ENCODE results near the gene CREBZF. TPM values are rescaled to one million over a fixed set of nuclear protein-coding genes. Genes with fewer than 3 reads are reported as not detected.

Gene CREBZF, protein sequence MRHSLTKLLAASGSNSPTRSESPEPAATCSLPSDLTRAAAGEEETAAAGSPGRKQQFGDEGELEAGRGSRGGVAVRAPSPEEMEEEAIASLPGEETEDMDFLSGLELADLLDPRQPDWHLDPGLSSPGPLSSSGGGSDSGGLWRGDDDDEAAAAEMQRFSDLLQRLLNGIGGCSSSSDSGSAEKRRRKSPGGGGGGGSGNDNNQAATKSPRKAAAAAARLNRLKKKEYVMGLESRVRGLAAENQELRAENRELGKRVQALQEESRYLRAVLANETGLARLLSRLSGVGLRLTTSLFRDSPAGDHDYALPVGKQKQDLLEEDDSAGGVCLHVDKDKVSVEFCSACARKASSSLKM
- total RNA-seq (ENCODE audit: low replicate concordance), result 26.3 and 30.7 TPM in 2 replicates

DNA sequence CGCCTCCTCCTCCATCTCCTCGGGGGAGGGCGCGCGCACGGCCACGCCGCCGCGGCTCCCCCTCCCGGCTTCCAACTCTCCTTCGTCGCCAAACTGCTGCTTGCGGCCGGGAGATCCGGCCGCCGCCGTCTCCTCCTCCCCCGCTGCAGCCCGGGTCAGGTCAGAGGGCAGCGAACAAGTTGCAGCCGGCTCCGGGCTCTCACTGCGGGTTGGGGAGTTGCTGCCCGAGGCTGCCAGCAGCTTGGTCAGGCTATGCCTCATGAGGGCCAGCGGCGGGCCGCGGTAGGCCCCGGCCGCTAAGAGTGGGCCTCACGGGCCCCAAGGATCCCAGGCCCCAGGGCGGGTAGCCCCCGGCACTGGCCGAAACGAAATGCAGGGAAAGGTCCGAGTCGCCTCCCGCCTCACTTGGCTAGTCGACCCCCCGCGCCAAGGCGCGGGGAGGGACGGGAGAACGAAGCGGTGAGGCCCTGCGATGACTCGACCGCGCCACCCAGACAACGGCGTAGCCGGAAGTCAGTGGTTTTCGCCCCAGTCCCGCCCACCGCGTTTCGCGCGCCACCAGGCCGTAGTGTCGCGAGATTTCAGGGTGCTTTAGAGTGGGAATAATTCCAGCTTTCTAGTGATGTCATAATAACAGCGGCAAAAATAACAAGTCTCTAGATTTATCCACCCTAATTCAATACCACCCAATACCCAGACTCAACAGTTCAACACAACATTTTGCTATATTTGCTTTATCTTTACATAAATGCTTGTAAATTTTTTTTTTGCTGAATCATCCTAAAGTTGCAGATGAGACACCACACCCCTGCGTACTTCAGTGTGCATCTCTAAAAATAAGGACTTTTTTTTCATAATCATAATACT, at the start of gene CREBZF:
Gene CREBZF, minus strand, starts transcription at position 515 of the 867 bp plus-strand sequence. Its CDS starts 254 bp downstream, at position 261.

DNA sequence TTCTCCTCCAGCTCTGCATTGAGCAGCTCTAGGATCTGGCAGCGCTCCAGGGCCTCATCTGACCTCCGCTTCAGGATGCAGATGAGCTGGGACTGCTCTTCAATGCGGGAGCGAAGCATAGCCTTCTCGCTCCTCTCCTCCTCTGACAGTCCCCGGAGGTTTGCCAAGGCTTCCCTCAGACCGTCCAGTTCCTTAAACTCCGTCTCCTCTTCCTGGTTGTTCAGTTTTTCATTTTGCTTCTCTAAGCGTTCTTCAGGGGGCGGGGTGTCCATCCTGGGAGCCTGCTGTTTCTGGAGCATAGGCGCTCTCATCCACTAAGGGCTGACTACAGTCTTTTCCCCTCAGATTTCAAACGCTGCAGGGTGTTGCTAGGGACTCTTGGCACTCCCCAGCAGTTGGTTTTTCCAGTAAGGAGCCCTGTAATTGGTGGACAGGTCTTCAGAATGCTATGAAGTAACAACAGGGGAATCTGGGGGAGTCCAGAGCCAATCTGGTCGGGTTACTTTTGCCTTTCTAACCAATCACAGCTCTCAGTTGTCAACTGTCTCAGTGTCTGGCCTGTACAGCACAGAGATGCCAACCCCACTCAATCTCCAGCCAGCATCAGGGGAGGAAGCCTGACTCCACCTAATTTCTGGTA, 21.0 kb upstream of the CREBZF start, which contains the start of gene CCDC89:
Gene CCDC89, minus strand, starts transcription at position 376 of the 640 bp plus-strand sequence. Its CDS starts 65 bp downstream, at position 311.

DNA sequence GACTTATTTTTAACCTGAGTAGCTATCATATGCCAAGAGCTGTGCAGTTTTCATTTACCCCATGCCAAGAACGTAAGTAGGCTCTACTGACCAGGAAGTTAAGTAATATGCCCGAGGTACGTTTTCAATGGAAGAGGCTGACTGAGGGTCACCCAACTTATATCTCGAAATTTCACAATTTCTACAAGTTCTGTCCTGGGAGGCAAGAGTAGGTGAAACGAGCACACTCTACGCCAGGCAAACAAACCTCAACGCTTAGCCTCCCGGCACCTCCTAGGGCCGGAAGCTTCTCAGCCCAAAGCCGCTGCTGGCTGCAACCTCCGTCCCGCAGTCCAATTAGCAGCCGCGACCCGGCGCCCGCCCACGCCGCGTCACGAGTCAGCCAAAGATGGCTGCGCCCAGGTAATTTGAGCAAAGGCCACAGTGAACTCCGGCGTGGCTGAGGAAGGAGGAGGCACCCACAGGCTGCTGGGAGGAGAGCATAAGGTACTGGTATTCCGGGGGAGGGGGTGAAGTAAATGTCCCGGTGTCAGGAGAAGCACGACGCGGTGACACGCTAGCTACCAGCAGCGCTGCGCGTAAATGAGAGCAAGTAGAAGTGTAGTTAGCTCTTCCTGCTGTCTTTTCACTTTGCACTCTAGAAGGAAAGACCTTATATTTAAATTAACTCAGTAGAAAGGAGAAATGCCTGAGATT, 17.2 kb downstream of the CREBZF start, which contains the start of gene TMEM126A:
Gene TMEM126A, plus strand, starts transcription at position 364 of the 696 bp plus-strand sequence. CDS start 2,289 bp downstream, outside the sequence.

DNA sequence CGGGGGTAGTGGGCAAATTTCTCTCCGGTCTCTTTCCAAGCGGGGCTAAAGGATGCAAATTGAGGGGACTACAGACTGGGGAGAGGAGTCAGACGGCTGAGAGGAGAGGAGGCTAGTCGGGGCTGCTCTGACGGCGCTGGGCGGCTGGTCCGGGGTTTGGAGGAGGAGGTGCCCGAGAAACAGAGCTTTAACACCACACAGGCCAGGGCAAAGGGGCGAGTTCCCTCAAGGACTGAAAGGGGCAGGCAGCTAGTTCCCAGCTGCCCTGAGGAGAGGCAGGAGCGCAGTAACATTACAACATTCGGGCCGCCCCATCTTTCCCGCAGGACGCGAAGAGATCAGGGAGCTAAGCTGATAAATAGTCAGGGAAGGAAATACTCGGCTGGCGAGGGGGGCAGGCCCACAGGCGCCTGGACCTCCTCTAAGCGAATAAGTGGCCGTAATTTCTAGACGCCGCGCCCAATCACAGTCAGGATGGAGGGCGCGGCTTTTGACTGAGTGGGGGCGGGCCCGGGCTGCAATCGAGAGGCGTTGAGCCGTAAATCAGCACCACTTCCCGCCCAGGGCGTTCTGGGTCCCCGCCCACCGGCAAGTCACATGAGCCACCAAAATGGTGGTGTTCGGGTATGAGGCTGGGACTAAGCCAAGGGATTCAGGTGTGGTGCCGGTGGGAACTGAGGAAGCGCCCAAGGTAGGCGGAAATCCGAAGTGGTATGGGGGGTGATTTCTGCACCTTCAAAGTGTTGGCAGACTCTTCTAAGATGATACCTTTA, 36.7 kb downstream of the CREBZF start, which contains the start of gene TMEM126B:
Gene TMEM126B, plus strand, starts transcription at position 596 of the 773 bp plus-strand sequence. Its CDS starts 15 bp downstream, at position 611.

DNA sequence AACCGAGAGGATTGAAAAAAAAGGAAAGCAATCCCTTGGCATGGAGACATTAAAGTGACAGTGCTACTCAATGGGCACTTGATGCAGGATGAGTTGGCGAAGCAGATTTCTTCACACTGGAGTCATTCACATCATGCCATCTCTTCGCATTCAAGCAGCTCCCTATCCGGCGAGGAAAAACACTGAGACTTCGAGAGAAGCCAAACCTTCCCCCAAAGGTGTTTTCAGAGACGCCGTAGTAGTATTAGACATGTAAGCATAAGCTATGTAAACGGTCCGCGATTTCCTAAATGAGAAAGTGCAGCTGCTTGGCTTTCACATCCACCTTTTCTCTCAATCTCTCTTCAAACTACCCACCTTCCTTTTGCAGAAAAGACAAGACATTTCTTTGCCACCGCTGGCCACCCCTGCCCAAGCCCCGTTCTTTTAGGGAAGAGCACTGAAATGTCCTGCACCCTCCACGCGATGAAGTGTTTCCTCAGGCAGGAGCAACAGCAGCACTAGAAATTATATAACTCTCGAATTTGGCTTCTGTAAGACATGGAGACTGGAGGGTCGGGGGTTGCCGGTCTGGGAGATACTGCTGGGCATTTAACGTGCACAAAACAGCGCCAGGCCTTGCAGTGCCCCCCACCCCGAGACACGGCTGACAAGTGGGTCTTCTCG, 37.5 kb downstream of the CREBZF start, which contains the start of gene DLG2:
Gene DLG2, minus strand, starts transcription at position 13 of the 666 bp plus-strand sequence.

Other genes with a start within 250 kb of the CREBZF start
- 0.45 and 4.6 TPM in 2 replicates for gene DLG2, start 37.8 kb downstream of the CREBZF start, total RNA-seq (ENCODE audit: low replicate concordance)
- 27.3 and 47.4 TPM in 2 replicates for gene TMEM126B, start 36.5 kb downstream of the CREBZF start, total RNA-seq (ENCODE audit: low replicate concordance)
- 20.7 and 33.9 TPM in 2 replicates for gene TMEM126A, start 17.2 kb downstream of the CREBZF start, total RNA-seq (ENCODE audit: low replicate concordance)
- gene CCDC89, start 21.1 kb upstream of the CREBZF start, total RNA-seq (ENCODE audit: low replicate concordance), result 2.6 and 5.6 TPM in 2 replicates
- gene SYTL2, start 146.0 kb upstream of the CREBZF start, total RNA-seq (ENCODE audit: low replicate concordance), result 2.9 and 18.8 TPM in 2 replicates
- gene CCDC83, start 190.3 kb upstream of the CREBZF start, total RNA-seq (ENCODE audit: low replicate concordance), result not detected in 2 replicates

Measured in smooth muscle cell of the coronary artery (primary cell).